HepG2 (cell line): ENCODE results near the gene MRNIP. TPM values are rescaled to one million over a fixed set of nuclear protein-coding genes. Genes with fewer than 3 reads are reported as not detected.

Source experiments
- CREM ChIP-seq, 2 experiments: sonication (generic) in 1 of 2; formaldehyde crosslinking in 1 of 2; IDR thresholded peaks; 2 replicates each; pipeline versions ENCODE4 v1.4.0 to v1.6.1; 2016 to 2020; ENCODE audit warnings: antibody characterized with exemption in 1 of 2, mild to moderate bottlenecking in 1 of 2, missing genetic modification reagents in 1 of 2
- EED ChIP-seq: sonication (generic); formaldehyde crosslinking; IDR thresholded peaks from 2 replicates; pipeline ENCODE4 v1.5.0; 2020; ENCODE audit warnings: mild to moderate bottlenecking, missing genetic modification reagents
- HMG20B ChIP-seq: conservative IDR thresholded peaks from 2 replicates; pipeline ENCODE4 v1.6.1; 2016; ENCODE audit warnings: missing genetic modification reagents, missing compliant biosample characterization
- NONO ChIP-seq, 2 experiments: fragments of 450-650 bp in 1 of 2; sonication (generic) in 1 of 2; formaldehyde crosslinking in 1 of 2; IDR thresholded peaks in 1 of 2; conservative IDR thresholded peaks in 1 of 2; 2 replicates each; pipeline versions ENCODE4 v1.6.1 to v1.8.0; 2017 to 2022; ENCODE audit warnings: mild to moderate bottlenecking in 1 of 2, missing genetic modification reagents in 1 of 2, moderate library complexity in 1 of 2
- PRDM10 ChIP-seq: sonication (generic); formaldehyde crosslinking; IDR thresholded peaks from 2 replicates; pipeline ENCODE4 v1.4.0; 2020; ENCODE audit warnings: low read depth, missing genetic modification reagents
- RXRB ChIP-seq: IDR thresholded peaks from 2 replicates; pipeline ENCODE4 v1.6.1; 2016; ENCODE audit warnings: borderline replicate concordance, missing genetic modification reagents, missing compliant biosample characterization
- SALL1 ChIP-seq: sonication (generic); formaldehyde crosslinking; IDR thresholded peaks from 2 replicates; pipeline ENCODE4 v1.8.0; 2022; ENCODE audit warnings: mild to moderate bottlenecking, missing genetic modification reagents
- SAP130 ChIP-seq: IDR thresholded peaks from 2 replicates; pipeline ENCODE4 v1.6.1; 2016; ENCODE audit warnings: low read depth
- SMC3 ChIP-seq: IDR thresholded peaks from 2 replicates; pipeline ENCODE4 v1.6.1; 2011; ENCODE audit warnings: low read length, improper control_type of control experiment
- TEAD2 ChIP-seq: sonication (generic); formaldehyde crosslinking; IDR thresholded peaks from 2 replicates; pipeline ENCODE4 v1.9.0; 2021; ENCODE audit warnings: missing genetic modification reagents
- TP53 ChIP-seq: sonication (generic); formaldehyde crosslinking; conservative IDR thresholded peaks from 2 replicates; pipeline ENCODE4 v1.4.0; 2020; ENCODE audit warnings: missing genetic modification reagents
- ZBTB38 ChIP-seq: sonication (generic); formaldehyde crosslinking; IDR thresholded peaks from 2 replicates; pipeline ENCODE4 v1.5.1; 2020; ENCODE audit warnings: mild to moderate bottlenecking, missing genetic modification reagents
- ZC3H13 ChIP-seq: sonication (generic); formaldehyde crosslinking; IDR thresholded peaks from 2 replicates; pipeline ENCODE4 v1.8.1; 2023; ENCODE audit warnings: mild to moderate bottlenecking, missing genetic modification reagents, moderate library complexity
- ZMAT3 ChIP-seq: sonication (generic); formaldehyde crosslinking; conservative IDR thresholded peaks from 2 replicates; pipeline ENCODE4 v1.7.0; 2021; ENCODE audit warnings: missing genetic modification reagents
- ZSCAN30 ChIP-seq: sonication (generic); formaldehyde crosslinking; IDR thresholded peaks from 2 replicates; pipeline ENCODE4 v1.5.0; 2020; ENCODE audit warnings: mild to moderate bottlenecking, missing genetic modification reagents
- polyA plus RNA-seq, 8 experiments: library from polyadenylated mRNA; depleted of rRNA in 3 of 8; stranded (reverse) in 7 of 8; unstranded in 1 of 8; fragments of >200 nt; fragmentation: Illumina TruSeq in 4 of 8; extraction: Trizol in 4 of 8; gene quantifications; 2 replicates each; pipeline versions ENCODE4 v1.2.1 to v1.2.3, GENCODE V29; 2011 to 2016; ENCODE audit warnings: low read depth in 4 of 8, missing spikeins in 1 of 8, mixed read lengths in 1 of 8; ENCODE audit not compliant: insufficient read depth in 1 of 8
- total RNA-seq, 5 experiments: library from RNA; depleted of rRNA; stranded (reverse); fragments of >200 nt; fragmentation: Illumina TruSeq; extraction: Trizol; gene quantifications; 2 replicates each; pipeline ENCODE4 v1.2.3, GENCODE V29; 2016; ENCODE audit warnings: low read depth in 1 of 5
- TF ChIP-seq, protein P1 (sequence below): sonication (generic); formaldehyde crosslinking; IDR thresholded peaks from 2 replicates; pipeline ENCODE4 v1.8.1; 2023; ENCODE audit warnings: mild to moderate bottlenecking, missing genetic modification reagents
- TF ChIP-seq, protein P2 (sequence below): sonication (generic); formaldehyde crosslinking; IDR thresholded peaks from 2 replicates; pipeline ENCODE4 v1.4.0; 2020; ENCODE audit warnings: missing genetic modification reagents
- TF ChIP-seq, protein P3 (sequence below): sonication (generic); formaldehyde crosslinking; IDR thresholded peaks from 2 replicates; pipeline ENCODE4 v1.4.0; 2020; ENCODE audit warnings: mild to moderate bottlenecking, missing genetic modification reagents
- TF ChIP-seq, protein P4 (sequence below): IDR thresholded peaks from 2 replicates; pipeline ENCODE4 v1.6.1; 2012; ENCODE audit warnings: inconsistent platforms

Gene MRNIP
- total and polyA plus RNA-seq, 2 of the 13 experiments (the other 11 are each of a cell fraction or from before 2014, with no cell fraction given): 15.5 to 34.1 TPM

DNA sequence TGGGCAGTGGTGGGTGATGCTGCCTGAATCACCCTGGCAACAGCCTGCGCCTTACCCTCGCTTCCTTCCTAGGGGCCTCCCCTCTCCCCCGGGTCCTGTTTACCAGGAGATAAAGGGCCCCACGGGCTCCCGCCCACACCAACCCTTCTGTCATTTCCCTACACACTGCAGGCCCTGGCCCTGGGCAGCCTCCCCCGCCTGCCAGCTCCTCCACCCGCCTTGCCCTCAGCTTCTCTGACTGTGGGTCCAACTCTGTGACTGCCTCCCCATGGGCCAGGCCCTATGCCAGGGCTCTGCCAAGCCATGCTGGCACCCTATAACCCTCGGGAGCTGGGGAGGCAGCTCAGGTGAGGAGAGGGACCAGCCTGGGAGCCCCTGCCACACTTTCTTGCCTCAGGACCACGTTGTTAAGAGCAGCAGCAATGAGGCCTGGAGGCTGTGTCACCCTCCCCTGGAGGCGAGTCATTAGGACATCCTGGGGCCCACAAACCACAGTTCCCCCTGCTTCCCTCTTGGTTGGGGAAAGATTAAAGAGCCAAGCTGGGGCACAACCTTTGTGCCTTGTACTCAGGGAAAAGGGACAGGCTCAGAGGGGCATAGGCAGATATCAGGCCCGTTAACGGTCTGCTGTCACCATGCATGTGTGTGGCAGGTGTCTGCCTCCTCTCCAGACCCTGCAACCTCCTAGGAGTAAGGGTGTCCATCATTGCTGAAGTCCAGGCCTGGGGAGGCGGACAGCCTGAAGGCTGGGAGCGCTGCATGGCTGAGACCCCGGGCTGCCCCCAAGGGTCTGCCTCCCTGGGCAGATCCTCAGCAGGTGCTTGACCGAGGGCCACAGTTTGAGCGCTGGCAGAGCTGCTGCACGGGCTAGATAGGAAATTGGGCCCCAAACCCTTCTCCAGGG lies 54.7 kb downstream of the MRNIP start (continued):
- TF ChIP-seq ZC3H13 (CRISPR knock-in tag): 0 out of 2 replicates have a peak, but pooled peaks have one; percentile 49
- peak; percentile 25; the same call in 1 of the 2 replicates for TF ChIP-seq ZBTB38 (CRISPR knock-in tag)
- no peak for TF ChIP-seq HMG20B (CRISPR knock-in tag)
- TF ChIP-seq CREM (IDR thresholded peaks at IDR 0.05): no peak
- TF ChIP-seq CREM (CRISPR knock-in tag; IDR thresholded peaks at IDR 0.05): no peak
- TF ChIP-seq SALL1 (CRISPR knock-in tag): 0 out of 2 replicates have a peak, but pooled peaks have one; percentile 12
- TF ChIP-seq, protein P1, sequence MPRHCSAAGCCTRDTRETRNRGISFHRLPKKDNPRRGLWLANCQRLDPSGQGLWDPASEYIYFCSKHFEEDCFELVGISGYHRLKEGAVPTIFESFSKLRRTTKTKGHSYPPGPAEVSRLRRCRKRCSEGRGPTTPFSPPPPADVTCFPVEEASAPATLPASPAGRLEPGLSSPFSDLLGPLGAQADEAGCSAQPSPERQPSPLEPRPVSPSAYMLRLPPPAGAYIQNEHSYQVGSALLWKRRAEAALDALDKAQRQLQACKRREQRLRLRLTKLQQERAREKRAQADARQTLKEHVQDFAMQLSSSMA (CRISPR knock-in tag): 0 out of 2 replicates have a peak, but pooled peaks have one; percentile 23
- TF ChIP-seq, protein P2, sequence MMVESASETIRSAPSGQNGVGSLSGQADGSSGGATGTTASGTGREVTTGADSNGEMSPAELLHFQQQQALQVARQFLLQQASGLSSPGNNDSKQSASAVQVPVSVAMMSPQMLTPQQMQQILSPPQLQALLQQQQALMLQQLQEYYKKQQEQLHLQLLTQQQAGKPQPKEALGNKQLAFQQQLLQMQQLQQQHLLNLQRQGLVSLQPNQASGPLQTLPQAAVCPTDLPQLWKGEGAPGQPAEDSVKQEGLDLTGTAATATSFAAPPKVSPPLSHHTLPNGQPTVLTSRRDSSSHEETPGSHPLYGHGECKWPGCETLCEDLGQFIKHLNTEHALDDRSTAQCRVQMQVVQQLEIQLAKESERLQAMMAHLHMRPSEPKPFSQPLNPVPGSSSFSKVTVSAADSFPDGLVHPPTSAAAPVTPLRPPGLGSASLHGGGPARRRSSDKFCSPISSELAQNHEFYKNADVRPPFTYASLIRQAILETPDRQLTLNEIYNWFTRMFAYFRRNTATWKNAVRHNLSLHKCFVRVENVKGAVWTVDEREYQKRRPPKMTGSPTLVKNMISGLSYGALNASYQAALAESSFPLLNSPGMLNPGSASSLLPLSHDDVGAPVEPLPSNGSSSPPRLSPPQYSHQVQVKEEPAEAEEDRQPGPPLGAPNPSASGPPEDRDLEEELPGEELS (CRISPR knock-in tag): peak; percentile 45; the same call in 1 of the 2 replicates
- no peak for TF ChIP-seq ZMAT3 (CRISPR knock-in tag)
- TF ChIP-seq, protein P3, sequence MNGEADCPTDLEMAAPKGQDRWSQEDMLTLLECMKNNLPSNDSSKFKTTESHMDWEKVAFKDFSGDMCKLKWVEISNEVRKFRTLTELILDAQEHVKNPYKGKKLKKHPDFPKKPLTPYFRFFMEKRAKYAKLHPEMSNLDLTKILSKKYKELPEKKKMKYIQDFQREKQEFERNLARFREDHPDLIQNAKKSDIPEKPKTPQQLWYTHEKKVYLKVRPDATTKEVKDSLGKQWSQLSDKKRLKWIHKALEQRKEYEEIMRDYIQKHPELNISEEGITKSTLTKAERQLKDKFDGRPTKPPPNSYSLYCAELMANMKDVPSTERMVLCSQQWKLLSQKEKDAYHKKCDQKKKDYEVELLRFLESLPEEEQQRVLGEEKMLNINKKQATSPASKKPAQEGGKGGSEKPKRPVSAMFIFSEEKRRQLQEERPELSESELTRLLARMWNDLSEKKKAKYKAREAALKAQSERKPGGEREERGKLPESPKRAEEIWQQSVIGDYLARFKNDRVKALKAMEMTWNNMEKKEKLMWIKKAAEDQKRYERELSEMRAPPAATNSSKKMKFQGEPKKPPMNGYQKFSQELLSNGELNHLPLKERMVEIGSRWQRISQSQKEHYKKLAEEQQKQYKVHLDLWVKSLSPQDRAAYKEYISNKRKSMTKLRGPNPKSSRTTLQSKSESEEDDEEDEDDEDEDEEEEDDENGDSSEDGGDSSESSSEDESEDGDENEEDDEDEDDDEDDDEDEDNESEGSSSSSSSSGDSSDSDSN: 0 out of 2 replicates have a peak, but pooled peaks have one; percentile 32
- TF ChIP-seq NONO (IDR thresholded peaks at IDR 0.05): no peak
- 0 out of 2 replicates have a peak, but pooled peaks have one; percentile 34 for TF ChIP-seq NONO (CRISPR knock-in tag; conservative IDR thresholded peaks at IDR 0.05)
- TF ChIP-seq RXRB (CRISPR knock-in tag): peak; percentile 18; the same call in 1 of the 2 replicates
- no peak for TF ChIP-seq EED (CRISPR knock-in tag)
- peak; percentile 39 for TF ChIP-seq SAP130 (CRISPR knock-in tag)
- TF ChIP-seq TP53 (CRISPR knock-in tag): no peak
- TF ChIP-seq, protein P4, sequence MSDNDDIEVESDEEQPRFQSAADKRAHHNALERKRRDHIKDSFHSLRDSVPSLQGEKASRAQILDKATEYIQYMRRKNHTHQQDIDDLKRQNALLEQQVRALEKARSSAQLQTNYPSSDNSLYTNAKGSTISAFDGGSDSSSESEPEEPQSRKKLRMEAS: 0 out of 2 replicates have a peak, but pooled peaks have one; percentile 25
- no peak for TF ChIP-seq ZSCAN30 (CRISPR knock-in tag)
- TF ChIP-seq PRDM10: no peak
- TF ChIP-seq SMC3: no peak
- TF ChIP-seq TEAD2 (CRISPR knock-in tag): no peak
